ENCODE data around the gene PRRC2C.

Gene PRRC2C

GRCh38 chr1:171470726-171471125 lies 14.6 kb upstream of the PRRC2C start:
- no peaks in the 10 kb centered on the region for H3K4me1 ChIP-seq (ENCODE audit: control insufficient read depth, insufficient read depth, low read length, poor library complexity, severe bottlenecking)
- no peak overlapping the region for H3K4me3 ChIP-seq (ENCODE audit: insufficient read depth, low read depth, low read length, poor library complexity, severe bottlenecking)
- no peaks in the 10 kb centered on the region for H3K27me3 ChIP-seq (replicated peaks; ENCODE audit: control insufficient read depth, insufficient read depth, low read length, poor library complexity, severe bottlenecking)
- no peaks in the 10 kb centered on the region for H3K9me3 ChIP-seq (ENCODE audit: control insufficient read depth, low read length)
- no peak overlapping the region for H3K27ac ChIP-seq (ENCODE audit: insufficient read depth, low read length, poor library complexity, severe bottlenecking)
- no peaks in the 10 kb centered on the region for H3K36me3 ChIP-seq (ENCODE audit: control insufficient read depth, insufficient read depth, low read length)
- no peak for DNase-seq

DNA sequence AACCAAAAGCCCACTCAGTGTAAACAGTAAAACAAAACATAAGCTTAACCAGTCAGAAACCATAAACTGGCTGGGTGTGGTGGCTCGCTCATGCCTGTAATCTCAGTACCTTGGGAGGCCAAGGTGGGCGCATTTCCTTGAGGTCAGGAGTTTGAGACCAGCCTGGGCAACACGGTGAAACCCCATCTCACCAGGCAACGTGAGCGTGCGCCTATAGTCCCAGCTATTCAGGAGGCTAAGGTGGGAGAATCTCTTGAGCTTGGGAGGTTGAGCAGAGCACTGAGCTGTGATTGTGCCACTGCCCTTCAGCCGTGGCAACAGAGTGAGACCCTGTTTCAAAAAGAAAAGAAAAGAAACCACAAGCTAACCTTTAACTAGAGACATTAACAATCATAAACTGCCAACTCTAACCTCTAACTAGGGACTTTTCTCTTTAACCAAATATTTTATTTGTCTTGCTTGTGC lies 13.1 kb upstream of the PRRC2C start:
- Histone ChIP-seq H3K27me3 (replicated peaks; ENCODE audit: control insufficient read depth, insufficient read depth, low read length, poor library complexity, severe bottlenecking) (no peaks in the 10 kb centered on the region), H3K36me3 (ENCODE audit: control insufficient read depth, insufficient read depth, low read length) (no peaks in the 10 kb centered on the region), H3K4me1 (ENCODE audit: control insufficient read depth, insufficient read depth, low read length, poor library complexity, severe bottlenecking) (no peaks in the 10 kb centered on the region), H3K4me3 (ENCODE audit: insufficient read depth, low read depth, low read length, poor library complexity, severe bottlenecking) (no peak overlapping the region), H3K27ac (ENCODE audit: insufficient read depth, low read length, poor library complexity, severe bottlenecking) (no peak overlapping the region), H3K9me3 (ENCODE audit: control insufficient read depth, low read length) (no peaks in the 10 kb centered on the region)
- no peak for DNase-seq

- no peak for DNase-seq
- Histone ChIP-seq H3K27ac (ENCODE audit: insufficient read depth, low read length, poor library complexity, severe bottlenecking) (no peak overlapping the region), H3K4me3 (ENCODE audit: insufficient read depth, low read depth, low read length, poor library complexity, severe bottlenecking) (no peak overlapping the region), H3K4me1 (ENCODE audit: control insufficient read depth, insufficient read depth, low read length, poor library complexity, severe bottlenecking) (no peaks in the 10 kb centered on the region), H3K36me3 (ENCODE audit: control insufficient read depth, insufficient read depth, low read length) (no peaks in the 10 kb centered on the region), H3K27me3 (replicated peaks; ENCODE audit: control insufficient read depth, insufficient read depth, low read length, poor library complexity, severe bottlenecking) (no peaks in the 10 kb centered on the region), H3K9me3 (ENCODE audit: control insufficient read depth, low read length) (no peaks in the 10 kb centered on the region)
Measured at GRCh38 chr1:171476829-171477228, 8.5 kb upstream of the PRRC2C start.

- no peaks in the 10 kb centered on the region for H3K4me1 ChIP-seq (ENCODE audit: control insufficient read depth, insufficient read depth, low read length, poor library complexity, severe bottlenecking)
- no peaks in the 10 kb centered on the region for H3K9me3 ChIP-seq (ENCODE audit: control insufficient read depth, low read length)
- no peaks in the 10 kb centered on the region for H3K27me3 ChIP-seq (replicated peaks; ENCODE audit: control insufficient read depth, insufficient read depth, low read length, poor library complexity, severe bottlenecking)
- no peaks in the 10 kb centered on the region for H3K36me3 ChIP-seq (ENCODE audit: control insufficient read depth, insufficient read depth, low read length)
- no peak overlapping the region for H3K4me3 ChIP-seq (ENCODE audit: insufficient read depth, low read depth, low read length, poor library complexity, severe bottlenecking)
- DNase-seq: no peak
- no peak overlapping the region for H3K27ac ChIP-seq (ENCODE audit: insufficient read depth, low read length, poor library complexity, severe bottlenecking)
Measured at GRCh38 chr1:171477804-171478203, 7.5 kb upstream of the PRRC2C start.

DNA sequence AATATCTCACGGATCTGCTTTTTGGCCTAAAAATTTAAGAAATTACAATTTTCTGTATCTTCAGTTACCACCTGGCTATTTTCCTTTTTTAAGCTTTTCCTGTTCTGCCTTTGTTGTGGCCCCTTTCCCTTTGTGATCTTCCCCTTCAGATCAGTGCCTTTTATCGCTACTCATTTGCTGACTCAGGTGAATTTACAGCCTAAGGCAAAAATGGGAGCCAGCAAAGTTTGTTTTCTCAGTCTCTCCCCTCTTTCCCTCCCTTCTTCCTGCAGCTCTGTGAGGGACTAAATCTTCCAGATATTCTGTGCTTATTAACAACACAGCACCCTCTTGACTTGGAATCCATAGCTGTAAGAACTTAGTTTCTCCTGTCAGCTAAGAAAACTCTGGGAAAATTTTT lies 5.3 kb upstream of the PRRC2C start:
- Histone ChIP-seq H3K4me1 (ENCODE audit: control insufficient read depth, insufficient read depth, low read length, poor library complexity, severe bottlenecking) (no peaks in the 10 kb centered on the region), H3K9me3 (ENCODE audit: control insufficient read depth, low read length) (no peaks in the 10 kb centered on the region), H3K36me3 (ENCODE audit: control insufficient read depth, insufficient read depth, low read length) (no peaks in the 10 kb centered on the region), H3K27me3 (replicated peaks; ENCODE audit: control insufficient read depth, insufficient read depth, low read length, poor library complexity, severe bottlenecking) (no peaks in the 10 kb centered on the region), H3K27ac (ENCODE audit: insufficient read depth, low read length, poor library complexity, severe bottlenecking) (no peak overlapping the region), H3K4me3 (ENCODE audit: insufficient read depth, low read depth, low read length, poor library complexity, severe bottlenecking) (no peak overlapping the region)
- DNase-seq: no peak

- Histone ChIP-seq H3K36me3 (ENCODE audit: control insufficient read depth, insufficient read depth, low read length) (peaks cover 3% of the 10 kb centered on the region), H3K27me3 (replicated peaks; ENCODE audit: control insufficient read depth, insufficient read depth, low read length, poor library complexity, severe bottlenecking) (no peaks in the 10 kb centered on the region), H3K4me1 (ENCODE audit: control insufficient read depth, insufficient read depth, low read length, poor library complexity, severe bottlenecking) (peaks cover 9% of the 10 kb centered on the region), H3K27ac (ENCODE audit: insufficient read depth, low read length, poor library complexity, severe bottlenecking) (peak overlapping the region; percentile 100), H3K4me3 (ENCODE audit: insufficient read depth, low read depth, low read length, poor library complexity, severe bottlenecking) (peak overlapping the region; percentile 83), H3K9me3 (ENCODE audit: control insufficient read depth, low read length) (no peaks in the 10 kb centered on the region)
- DNase-seq: no peak
Measured at GRCh38 chr1:171484760-171485374, 463 bp upstream of the PRRC2C start.

DNA sequence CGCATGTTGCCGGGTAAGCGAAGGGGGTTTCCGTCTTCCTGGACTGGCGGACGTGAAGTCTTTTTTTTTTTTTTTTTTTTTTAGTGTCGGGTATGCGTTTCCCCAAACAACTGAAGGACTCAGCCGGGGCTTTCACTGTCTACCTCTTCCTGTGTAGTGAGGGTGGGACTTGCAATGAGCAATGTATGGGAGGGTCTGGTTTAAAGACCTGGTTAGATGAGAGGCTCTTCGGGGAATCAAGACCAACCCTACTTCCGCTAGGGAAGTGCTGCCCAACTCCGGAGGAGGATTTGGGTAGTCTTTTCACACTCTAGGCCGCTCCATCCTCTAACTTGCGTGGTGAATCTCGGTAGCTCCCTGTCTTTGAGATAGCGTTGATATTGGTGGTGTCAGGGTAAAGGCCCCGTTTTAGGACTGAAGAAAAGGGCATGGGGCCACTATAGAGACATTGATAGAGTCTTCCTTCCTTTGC lies 754 bp downstream of the PRRC2C start:
- peaks cover 12% of the 10 kb centered on the region for H3K4me1 ChIP-seq (ENCODE audit: control insufficient read depth, insufficient read depth, low read length, poor library complexity, severe bottlenecking)
- peak overlapping the region; percentile 100 for H3K27ac ChIP-seq (ENCODE audit: insufficient read depth, low read length, poor library complexity, severe bottlenecking)
- H3K27me3 ChIP-seq (replicated peaks; ENCODE audit: control insufficient read depth, insufficient read depth, low read length, poor library complexity, severe bottlenecking): no peaks in the 10 kb centered on the region
- peaks cover 7% of the 10 kb centered on the region for H3K36me3 ChIP-seq (ENCODE audit: control insufficient read depth, insufficient read depth, low read length)
- peak overlapping the region; percentile 83 for H3K4me3 ChIP-seq (ENCODE audit: insufficient read depth, low read depth, low read length, poor library complexity, severe bottlenecking)
- peak; percentile 80 to 87 (median 85) for DNase-seq
- no peaks in the 10 kb centered on the region for H3K9me3 ChIP-seq (ENCODE audit: control insufficient read depth, low read length)

GRCh38 chr1:171487038-171487437 lies 1.7 kb downstream of the PRRC2C start:
- Histone ChIP-seq H3K9me3 (ENCODE audit: control insufficient read depth, low read length) (no peaks in the 10 kb centered on the region), H3K27ac (ENCODE audit: insufficient read depth, low read length, poor library complexity, severe bottlenecking) (peak overlapping the region; percentile 100), H3K27me3 (replicated peaks; ENCODE audit: control insufficient read depth, insufficient read depth, low read length, poor library complexity, severe bottlenecking) (no peaks in the 10 kb centered on the region), H3K4me3 (ENCODE audit: insufficient read depth, low read depth, low read length, poor library complexity, severe bottlenecking) (peak overlapping the region; percentile 83), H3K36me3 (ENCODE audit: control insufficient read depth, insufficient read depth, low read length) (peaks cover 7% of the 10 kb centered on the region), H3K4me1 (ENCODE audit: control insufficient read depth, insufficient read depth, low read length, poor library complexity, severe bottlenecking) (peaks cover 14% of the 10 kb centered on the region)
- DNase-seq: no peak

DNA sequence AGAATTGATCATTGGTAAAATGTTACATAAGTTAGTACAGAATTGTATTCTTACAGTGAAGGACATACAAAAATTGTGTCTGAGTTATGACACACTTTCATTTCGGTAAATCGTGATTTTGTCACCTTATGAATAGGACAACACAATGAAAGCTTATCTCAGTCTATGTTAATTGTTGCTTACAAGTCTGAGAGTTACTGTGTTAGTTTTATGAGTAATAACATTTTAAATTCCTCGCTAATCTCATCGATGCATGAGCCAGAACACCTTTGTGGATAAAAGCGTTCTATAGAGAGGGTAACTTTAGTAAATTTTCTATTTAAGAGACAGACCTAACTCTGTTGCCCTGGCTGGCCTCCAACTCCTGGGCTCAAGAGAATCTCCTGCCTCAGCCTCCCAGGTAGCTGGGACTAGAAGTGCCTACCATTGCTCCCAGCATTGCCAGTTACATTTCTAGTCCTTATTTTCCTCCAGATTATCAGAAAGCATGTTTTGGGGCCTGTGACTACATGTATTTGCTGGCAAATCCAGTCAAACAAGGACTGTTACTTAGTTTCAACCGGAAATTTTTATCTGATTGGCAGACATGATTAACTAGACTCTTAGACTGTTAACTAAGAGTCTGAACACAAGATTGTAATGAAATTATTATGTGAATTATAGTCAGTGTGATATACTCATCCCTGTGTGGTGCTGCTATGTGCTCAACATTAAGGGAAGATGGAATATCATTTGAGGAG lies 3.0 kb downstream of the PRRC2C start:
- H3K27ac ChIP-seq (ENCODE audit: insufficient read depth, low read length, poor library complexity, severe bottlenecking): peak overlapping the region; percentile 100
- H3K36me3 ChIP-seq (ENCODE audit: control insufficient read depth, insufficient read depth, low read length): peaks cover 7% of the 10 kb centered on the region
- H3K4me1 ChIP-seq (ENCODE audit: control insufficient read depth, insufficient read depth, low read length, poor library complexity, severe bottlenecking): peaks cover 21% of the 10 kb centered on the region
- peak overlapping the region; percentile 3 for H3K4me3 ChIP-seq (ENCODE audit: insufficient read depth, low read depth, low read length, poor library complexity, severe bottlenecking)
- no peak for DNase-seq
- H3K27me3 ChIP-seq (replicated peaks; ENCODE audit: control insufficient read depth, insufficient read depth, low read length, poor library complexity, severe bottlenecking): no peaks in the 10 kb centered on the region
- H3K9me3 ChIP-seq (ENCODE audit: control insufficient read depth, low read length): no peaks in the 10 kb centered on the region

DNA sequence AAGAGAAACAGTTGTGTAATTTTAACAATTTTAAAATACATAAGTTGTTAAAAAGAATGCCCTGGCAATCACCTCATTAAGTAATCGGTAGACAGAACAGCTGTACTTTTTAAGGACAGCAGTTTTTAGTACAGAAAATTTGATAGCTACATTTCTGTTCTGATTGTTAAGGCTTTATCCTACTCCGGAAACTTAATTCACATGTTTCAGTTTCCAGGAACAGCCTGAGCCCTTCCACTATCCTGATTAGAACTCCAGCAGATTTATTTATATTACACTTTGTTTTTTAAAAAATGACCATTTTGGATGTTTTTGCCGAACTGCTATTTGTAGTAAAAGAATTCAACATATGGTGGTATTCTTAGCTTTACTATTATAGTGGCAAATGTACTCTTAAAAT lies 8.7 kb downstream of the PRRC2C start:
- Histone ChIP-seq H3K36me3 (ENCODE audit: control insufficient read depth, insufficient read depth, low read length) (peaks cover 14% of the 10 kb centered on the region), H3K27ac (ENCODE audit: insufficient read depth, low read length, poor library complexity, severe bottlenecking) (no peak overlapping the region), H3K4me1 (ENCODE audit: control insufficient read depth, insufficient read depth, low read length, poor library complexity, severe bottlenecking) (peaks cover 40% of the 10 kb centered on the region), H3K27me3 (replicated peaks; ENCODE audit: control insufficient read depth, insufficient read depth, low read length, poor library complexity, severe bottlenecking) (no peaks in the 10 kb centered on the region), H3K9me3 (ENCODE audit: control insufficient read depth, low read length) (no peaks in the 10 kb centered on the region), H3K4me3 (ENCODE audit: insufficient read depth, low read depth, low read length, poor library complexity, severe bottlenecking) (no peak overlapping the region)
- no peak for DNase-seq
